CD4-positive, alpha-beta memory T cell (primary cell): ENCODE results near the gene RNF4. TPM values are rescaled to one million over a fixed set of nuclear protein-coding genes. Genes with fewer than 3 reads are reported as not detected.
"Not testable (repeated sequence)": the region's sequence is repeated elsewhere in the genome, so short reads cannot be mapped to it uniquely, and the experiment has no call there.

Source experiments
- CTCF ChIA-PET: fragments of 350-600 bp; sonication (Branson Sonifier 250); formaldehyde crosslinking; loops from one replicate; lab custom pipeline; 2021; ENCODE audit warnings: inconsistent platforms; ENCODE audit not compliant: partially characterized antibody; lab: Charles Lee
- POLR2A ChIA-PET: fragments of 350-600 bp; sonication (Branson Sonifier 250); formaldehyde crosslinking; loops from one replicate; lab custom pipeline; 2021; ENCODE audit not compliant: partially characterized antibody; lab: Charles Lee
- DNase-seq, 5 donors: peaks; one replicate each; pipeline versions ENCODE4 v3.0.0 to v3.0.0-alpha.2; 2020 to 2022; ENCODE audit warnings: mixed read lengths in 1 of 5
- H3K27ac ChIP-seq: one replicate; pipeline ENCODE4 v1.7.0; 2013; ENCODE audit warnings: low read depth, low read length
- H3K27me3 ChIP-seq: 2 replicates; pipeline ENCODE4 v1.7.0; 2013; ENCODE audit warnings: mild to moderate bottlenecking, low read length, moderate library complexity; ENCODE audit not compliant: insufficient read depth
- H3K36me3 ChIP-seq: 2 replicates; pipeline ENCODE4 v1.7.0; 2013; ENCODE audit warnings: mild to moderate bottlenecking, low read length, moderate library complexity; ENCODE audit not compliant: insufficient read depth
- H3K4me1 ChIP-seq: 2 replicates; pipeline ENCODE4 v1.7.0; 2013; ENCODE audit warnings: mild to moderate bottlenecking, low read length, moderate library complexity; ENCODE audit not compliant: insufficient read depth
- H3K4me3 ChIP-seq, 2 donors: one replicate each; pipeline ENCODE4 v1.7.0; 2013; ENCODE audit warnings: low read length in 2 of 2, mild to moderate bottlenecking in 1 of 2
- H3K9me3 ChIP-seq, 2 donors: one replicate each; pipeline ENCODE4 v1.7.0; 2013; ENCODE audit warnings: low read length in 2 of 2, control low read depth in 1 of 2; ENCODE audit not compliant: control insufficient read depth in 1 of 2
- H3K27ac Mint-ChIP-seq, 7 donors: one replicate each; pipeline ENCODE4 v1.8.0; 2020 to 2021; ENCODE audit warnings: mixed read lengths in 7 of 7, mild to moderate bottlenecking in 6 of 7, inconsistent platforms in 3 of 7, moderate library complexity in 3 of 7
- H3K27me3 Mint-ChIP-seq, 2 donors: one replicate each; pipeline ENCODE4 v1.8.0; 2020 to 2021; ENCODE audit warnings: mixed read lengths in 2 of 2
- H3K36me3 Mint-ChIP-seq, 2 donors: one replicate each; pipeline ENCODE4 v1.8.0; 2020 to 2021; ENCODE audit warnings: mixed read lengths in 2 of 2, inconsistent platforms in 1 of 2, mild to moderate bottlenecking in 1 of 2
- H3K4me1 Mint-ChIP-seq, 4 donors: one replicate each; pipeline ENCODE4 v1.8.0; 2020 to 2021; ENCODE audit warnings: mixed read lengths in 4 of 4, mild to moderate bottlenecking in 1 of 4
- H3K4me3 Mint-ChIP-seq, 8 donors: one replicate each; pipeline ENCODE4 v1.8.0; 2020 to 2021; ENCODE audit warnings: mixed read lengths in 8 of 8, mild to moderate bottlenecking in 7 of 8, moderate library complexity in 6 of 8, inconsistent platforms in 3 of 8
- H3K9me3 Mint-ChIP-seq, 8 donors: one replicate each; pipeline ENCODE4 v1.8.0; 2020 to 2021; ENCODE audit warnings: mixed read lengths in 8 of 8, mild to moderate bottlenecking in 5 of 8, inconsistent platforms in 3 of 8, moderate library complexity in 1 of 8
- intact Hi-C: fragments of 100-400 bp; cut with micrococcal nuclease; formaldehyde crosslinking; loops from one replicate; pipeline ENCODE4 v1.15.1; 2023
- polyA plus RNA-seq, 2 donors: library from polyadenylated mRNA; unstranded; fragments of 300-500 nt; fragmentation: Illumina TruSeq; gene quantifications; one replicate each; pipeline ENCODE4 v1.2.3, GENCODE V29; 2021
- total RNA-seq, 2 experiments: library from RNA; stranded (reverse); gene quantifications; one replicate each; pipeline ENCODE4 v1.2.3, GENCODE V29; 2021

RNF4 gene
- total and polyA plus RNA-seq, 4 experiments from 2014 or later = 68.0 to 105 (median 99.0) TPM

GRCh38 chr4:2425386-2426068, 43.4 kb upstream of the RNF4 start:
- Histone ChIP-seq H3K27ac (no peak overlapping the region), H3K9me3 (no peaks in the 10 kb centered on the region), H3K36me3 (no peaks in the 10 kb centered on the region), H3K27me3 (no peaks in the 10 kb centered on the region), H3K4me3 (no peak overlapping the region), H3K4me1 (no peaks in the 10 kb centered on the region)
- Mint-ChIP-seq H3K4me1 (peaks cover 0 to 8% (median 0%) of the 10 kb centered on the region in 4 donors), H3K36me3 (no peaks in the 10 kb centered on the region), H3K9me3 (peaks cover 0 to 2% (median 0%) of the 10 kb centered on the region in 8 donors), H3K27me3 (peaks cover 4 to 9% of the 10 kb centered on the region in 2 donors), H3K27ac (no peak overlapping the region), H3K4me3 (no peak overlapping the region)
- no peak for DNase-seq
- ChIA-PET CTCF (interaction anchor here (0.9 kb wide), 1 partner anchor 163 kb away, joined by 3 read pairs; the partner anchor contains the start of gene MXD4), POLR2A (no interaction called here)
- intact Hi-C loops = no loop called here

- Mint-ChIP-seq H3K27ac (peak overlapping the region in 1 of 7 donors; percentile 25), H3K9me3 (peaks cover 0 to 2% (median 0%) of the 10 kb centered on the region in 8 donors), H3K36me3 (no peaks in the 10 kb centered on the region), H3K27me3 (peaks cover 4 to 9% of the 10 kb centered on the region in 2 donors), H3K4me3 (no peak overlapping the region), H3K4me1 (peaks cover 0 to 5% (median 0%) of the 10 kb centered on the region in 4 donors)
- CTCF ChIA-PET = interaction anchor here (0.9 kb wide), 1 partner anchor 164 kb away, joined by 3 read pairs; the partner anchor contains the start of gene MXD4
- intact Hi-C loops = no loop called here
- Histone ChIP-seq H3K36me3 (no peaks in the 10 kb centered on the region), H3K27me3 (no peaks in the 10 kb centered on the region), H3K9me3 (no peaks in the 10 kb centered on the region), H3K4me3 (no peak overlapping the region), H3K4me1 (no peaks in the 10 kb centered on the region), H3K27ac (no peak overlapping the region)
- DNase-seq = no peak
- POLR2A ChIA-PET = no interaction called here
Observed at GRCh38 chr4:2426069-2426397, 42.9 kb upstream of the RNF4 start.

GRCh38 chr4:2426711-2427275, 42.1 kb upstream of the RNF4 start:
- no peak for DNase-seq
- peaks cover 0 to 2% (median 0%) of the 10 kb centered on the region in 8 donors for H3K9me3 Mint-ChIP-seq
- Histone ChIP-seq H3K4me3 (no peak overlapping the region), H3K4me1 (no peaks in the 10 kb centered on the region), H3K9me3 (no peaks in the 10 kb centered on the region), H3K27ac (no peak overlapping the region), H3K36me3 (no peaks in the 10 kb centered on the region), H3K27me3 (no peaks in the 10 kb centered on the region)
- ChIA-PET CTCF (interaction anchor here (1.9 kb wide), 1 partner anchor 8 kb away, joined by 6 read pairs; the partner anchor contains the start of genes CFAP99 and ZFYVE28), POLR2A (no interaction called here)
- intact Hi-C loops = no loop called here
- no peaks in the 10 kb centered on the region for H3K36me3 Mint-ChIP-seq
- H3K27me3 Mint-ChIP-seq = peaks cover 4 to 9% of the 10 kb centered on the region in 2 donors
- H3K27ac Mint-ChIP-seq = no peak overlapping the region
- H3K4me3 Mint-ChIP-seq = peak overlapping the region in 1 of 8 donors; percentile 54
- H3K4me1 Mint-ChIP-seq = peaks cover 0 to 5% (median 0%) of the 10 kb centered on the region in 4 donors

- H3K27ac Mint-ChIP-seq = no peak overlapping the region
- H3K9me3 ChIP-seq = no peaks in the 10 kb centered on the region
- DNase-seq = no peak
- no peaks in the 10 kb centered on the region for H3K4me1 ChIP-seq
- no peak overlapping the region for H3K27ac ChIP-seq
- H3K36me3 ChIP-seq = no peaks in the 10 kb centered on the region
- POLR2A ChIA-PET = interaction anchor here (0.7 to 1.3 kb wide), 2 partner anchors 9 to 15 kb away, joined by 3 to 4 read pairs; partner anchors contain the start of genes CFAP99 and ZFYVE28
- H3K27me3 Mint-ChIP-seq = peaks cover 4 to 9% of the 10 kb centered on the region in 2 donors
- H3K4me1 Mint-ChIP-seq = peaks cover 0 to 5% (median 0%) of the 10 kb centered on the region in 4 donors
- no peak overlapping the region for H3K4me3 Mint-ChIP-seq
- CTCF ChIA-PET = interaction anchor here (0.5 to 1.9 kb wide), 3 partner anchors 9 to 207 kb away, joined by 3 to 10 read pairs (median 6); partner anchors contain the start of genes CFAP99 and ZFYVE28
- intact Hi-C loops = no loop called here
- H3K4me3 ChIP-seq = no peak overlapping the region
- no peaks in the 10 kb centered on the region for H3K27me3 ChIP-seq
- peaks cover 0 to 2% (median 0%) of the 10 kb centered on the region in 8 donors for H3K9me3 Mint-ChIP-seq
- no peaks in the 10 kb centered on the region for H3K36me3 Mint-ChIP-seq
Observed at GRCh38 chr4:2427383-2428334, 41.2 kb upstream of the RNF4 start.

- H3K27me3 Mint-ChIP-seq = peaks cover 4 to 9% of the 10 kb centered on the region in 2 donors
- no peak overlapping the region for H3K4me3 Mint-ChIP-seq
- no peaks in the 10 kb centered on the region for H3K27me3 ChIP-seq
- H3K4me1 Mint-ChIP-seq = peaks cover 0 to 5% (median 0%) of the 10 kb centered on the region in 4 donors
- POLR2A ChIA-PET = interaction anchor here (0.7 to 1.3 kb wide), 2 partner anchors 10 to 16 kb away, joined by 3 to 4 read pairs; partner anchors contain the start of genes CFAP99 and ZFYVE28
- CTCF ChIA-PET = interaction anchor here (1.9 kb wide), 2 partner anchors 10 to 208 kb away, joined by 6 to 10 read pairs; partner anchors contain the start of genes CFAP99 and ZFYVE28
- DNase-seq = no peak
- H3K4me3 ChIP-seq = no peak overlapping the region
- no peaks in the 10 kb centered on the region for H3K36me3 Mint-ChIP-seq
- H3K4me1 ChIP-seq = no peaks in the 10 kb centered on the region
- peak overlapping the region in 1 of 7 donors; percentile 64 for H3K27ac Mint-ChIP-seq
- peaks cover 0 to 2% (median 0%) of the 10 kb centered on the region in 8 donors for H3K9me3 Mint-ChIP-seq
- H3K36me3 ChIP-seq = no peaks in the 10 kb centered on the region
- intact Hi-C loops = no loop called here
- H3K9me3 ChIP-seq = no peaks in the 10 kb centered on the region
- no peak overlapping the region for H3K27ac ChIP-seq
Observed at GRCh38 chr4:2428496-2429213, 40.3 kb upstream of the RNF4 start.

- intact Hi-C loops, H3K36me3 Mint-ChIP-seq, POLR2A ChIA-PET, H3K4me1 ChIP-seq, H3K27me3 ChIP-seq, CTCF ChIA-PET, H3K4me1 Mint-ChIP-seq, H3K4me3 Mint-ChIP-seq, H3K27ac ChIP-seq, H3K27ac Mint-ChIP-seq, DNase-seq, H3K36me3 ChIP-seq, H3K9me3 Mint-ChIP-seq, H3K27me3 Mint-ChIP-seq, H3K9me3 ChIP-seq, H3K4me3 ChIP-seq: not testable (repeated sequence)
Observed at GRCh38 chr4:2429945-2430757, 38.8 kb upstream of the RNF4 start.
